K562 (cell line): Measurements from ENCODE around the gene DVL3. TPM values are rescaled to one million over a fixed set of nuclear protein-coding genes. Genes with fewer than 3 reads are reported as not detected.
A peak's percentile ranks its signal among the peaks of the same experiment; 100 is the strongest.

Source experiments
- ATAC-seq: fragments of 200-7000 bp; cut with Tn5 transposase; 3 replicates; pipeline ENCODE4 v1.9.1; 2020; ENCODE audit warnings: moderate library complexity
- BruUV-seq: library from RNA; stranded (reverse); fragments of 400-500 nt; replicated peaks from 2 replicates; lab custom pipeline; 2021; lab: Mats Ljungman, UMichigan
- CTCF ChIA-PET: fragments of 300-600 bp; formaldehyde crosslinking; extraction: SDS; loops from one replicate; lab custom pipeline; 2021; ENCODE audit warnings: low intra/inter-chr PET ratio; lab: Yijun Ruan, JAX
- POLR2A ChIA-PET: fragments of 300-600, 350-650 bp; sonication (Branson Sonifier 250); formaldehyde crosslinking; extraction: SDS; loops from one replicate; lab custom pipeline; 2021; ENCODE audit warnings: antibody characterized with exemption, inconsistent platforms; lab: Yijun Ruan, JAX
- DNase-seq, 4 experiments: peaks; one replicate each; pipeline versions ENCODE4 v3.0.0 to v3.0.0-alpha.2; 2011 to 2018; ENCODE audit warnings: low spot score in 3 of 4, mixed read lengths in 3 of 4; ENCODE audit errors: extremely low read depth in 1 of 4
- FAIRE-seq: peaks from 2 replicates; lab custom pipeline; 2011; peaks lifted over from hg19 to GRCh38; lab: Jason Lieb, UNC
- H2AFZ ChIP-seq: 2 replicates; pipeline ENCODE4 v1.6.0; 2011; ENCODE audit warnings: low read depth, low read length, control low read depth, inconsistent platforms
- H3K27ac ChIP-seq: fragments of 200-600 bp; 3 replicates; pipeline ENCODE4 v1.8.0; 2011; ENCODE audit warnings: low read depth, mild to moderate bottlenecking, control low read depth, inconsistent platforms, low read length, moderate library complexity, mixed read lengths; ENCODE audit errors: extremely low read depth
- H3K27me3 ChIP-seq, 2 experiments: fragments of 300-600 bp in 1 of 2; 2 replicates in 1 of 2; 3 replicates in 1 of 2; pipeline versions ENCODE4 v1.6.0 to v1.8.0; 2011; ENCODE audit warnings: inconsistent platforms in 2 of 2, low read length in 2 of 2, mild to moderate bottlenecking in 1 of 2, mixed read lengths in 1 of 2, moderate library complexity in 1 of 2; ENCODE audit not compliant: control insufficient read depth in 2 of 2, insufficient read depth in 2 of 2
- H3K36me3 ChIP-seq: fragments of 300-600 bp; 3 replicates; pipeline ENCODE4 v1.8.0; 2011; ENCODE audit warnings: mild to moderate bottlenecking, low read length, inconsistent platforms; ENCODE audit not compliant: control insufficient read depth, insufficient read depth
- H3K4me1 ChIP-seq, 2 experiments: fragments of 200-600 bp in 1 of 2; replicated peaks in 1 of 2; 2 replicates in 1 of 2; 3 replicates in 1 of 2; pipeline versions ENCODE4 v1.5.1 to v1.8.0; 2011; ENCODE audit warnings: inconsistent platforms in 2 of 2, low read length in 2 of 2, mild to moderate bottlenecking in 1 of 2, mixed read lengths in 1 of 2, moderate library complexity in 1 of 2; ENCODE audit not compliant: control insufficient read depth in 2 of 2, insufficient read depth in 2 of 2
- H3K4me2 ChIP-seq: 2 replicates; pipeline ENCODE4 v1.6.1; 2011; ENCODE audit warnings: low read length, control low read depth, inconsistent platforms, mixed read lengths; ENCODE audit not compliant: insufficient read depth
- H3K4me3 ChIP-seq: fragments of 200-600 bp; sonication (generic), shearing (Covaris generic); 2 replicates; pipeline ENCODE4 v1.5.1; 2016; ENCODE audit warnings: control low read depth, inconsistent platforms
- H3K79me2 ChIP-seq: fragments of 200-600 bp; 3 replicates; pipeline ENCODE4 v1.8.0; 2011; ENCODE audit warnings: low read length, inconsistent platforms; ENCODE audit not compliant: control insufficient read depth, insufficient read depth
- H3K9ac ChIP-seq, 2 experiments: 2 replicates each; pipeline versions ENCODE4 v1.6.0 to v1.6.1; 2011; ENCODE audit warnings: low read depth in 2 of 2, low read length in 2 of 2, control low read depth in 1 of 2, inconsistent platforms in 1 of 2, mild to moderate bottlenecking in 1 of 2, mixed read lengths in 1 of 2; ENCODE audit not compliant: insufficient read depth in 1 of 2
- H3K9me1 ChIP-seq: one replicate; pipeline ENCODE4 v1.6.0; 2011; ENCODE audit warnings: inconsistent platforms, mild to moderate bottlenecking, low read length, moderate library complexity; ENCODE audit not compliant: control insufficient read depth, insufficient read depth
- H3K9me3 ChIP-seq: replicated peaks from 2 replicates; pipeline ENCODE4 v1.5.1; 2011; ENCODE audit warnings: low read depth, low read length, inconsistent platforms; ENCODE audit not compliant: control insufficient read depth, insufficient read depth
- H4K20me1 ChIP-seq: replicated peaks from 2 replicates; pipeline ENCODE4 v1.6.1; 2011; ENCODE audit warnings: low read length, inconsistent platforms, mixed read lengths; ENCODE audit not compliant: control insufficient read depth, insufficient read depth
- BRD9 ChIP-seq: fragments of 450-650 bp; IDR thresholded peaks from 2 replicates; pipeline ENCODE4 v1.6.1; 2018; ENCODE audit warnings: low read depth; ENCODE audit not compliant: partially characterized antibody
- CREB1 ChIP-seq, 2 experiments: sonication (generic) in 1 of 2; formaldehyde crosslinking in 1 of 2; IDR thresholded peaks; 2 replicates each; pipeline versions ENCODE4 v1.6.1 to v1.8.0; 2012 to 2022; ENCODE audit warnings: inconsistent platforms in 1 of 2, mild to moderate bottlenecking in 1 of 2, missing genetic modification reagents in 1 of 2, moderate library complexity in 1 of 2
- EP400 ChIP-seq: fragments of 450-650 bp; IDR thresholded peaks from 2 replicates; pipeline ENCODE4 v1.6.1; 2017; ENCODE audit warnings: antibody characterized with exemption, mild to moderate bottlenecking, moderate library complexity
- FOSL1 ChIP-seq: fragments of 200-800 bp; sonication (Bioruptor generic); conservative IDR thresholded peaks from 2 replicates; pipeline ENCODE4 v1.6.1; 2016; ENCODE audit warnings: missing genetic modification characterization, missing compliant biosample characterization
- GTF2E2 ChIP-seq: fragments of 200-800 bp; sonication (Bioruptor generic); IDR thresholded peaks from 2 replicates; pipeline ENCODE4 v1.6.1; 2016; ENCODE audit warnings: missing genetic modification characterization, missing compliant biosample characterization
- MLLT1 ChIP-seq, 2 experiments: fragments of 450-650 bp; IDR thresholded peaks; 2 replicates each; pipeline ENCODE4 v1.6.1; 2016
- NFATC3 ChIP-seq: fragments of 450-650 bp; IDR thresholded peaks from 2 replicates; pipeline ENCODE4 v1.6.1; 2017; ENCODE audit warnings: mild to moderate bottlenecking
- SIN3A ChIP-seq, 2 experiments: fragments of 150-350 bp in 1 of 2; IDR thresholded peaks; 2 replicates each; pipeline ENCODE4 v1.6.1; 2011 to 2016; ENCODE audit warnings: borderline replicate concordance in 2 of 2, low read depth in 2 of 2, low read length in 2 of 2, mild to moderate bottlenecking in 2 of 2, moderate library complexity in 2 of 2; ENCODE audit not compliant: control insufficient read depth in 1 of 2
- SMARCA4 ChIP-seq: fragments of 450-650 bp; IDR thresholded peaks from 2 replicates; pipeline ENCODE4 v1.6.1; 2016
- SRSF3 ChIP-seq: fragments of 200-400 bp; formaldehyde crosslinking; IDR thresholded peaks from 2 replicates; pipeline ENCODE4 v1.6.1; 2016; ENCODE audit warnings: mild to moderate bottlenecking, low read length, moderate library complexity; ENCODE audit not compliant: insufficient read depth
- TSC22D4 ChIP-seq: fragments of 450-650 bp; IDR thresholded peaks from 2 replicates; pipeline ENCODE4 v1.6.1; 2016; ENCODE audit warnings: missing genetic modification characterization, missing biosample characterization, control low read depth
- USF1 ChIP-seq: sonication (generic); formaldehyde crosslinking; IDR thresholded peaks from 2 replicates; pipeline ENCODE4 v1.9.0; 2022; ENCODE audit warnings: mild to moderate bottlenecking, missing genetic modification reagents
- ZBTB7A ChIP-seq: IDR thresholded peaks from 2 replicates; pipeline ENCODE4 v1.6.1; 2011; ENCODE audit warnings: low read depth, mild to moderate bottlenecking, low read length, moderate library complexity, borderline replicate concordance; ENCODE audit not compliant: control insufficient read depth
- ZEB2 ChIP-seq: fragments of 450-650 bp; IDR thresholded peaks from 2 replicates; pipeline ENCODE4 v1.6.1; 2016
- ZNF77 ChIP-seq: fragments of 250-450 bp; sonication (Bioruptor Pico); IDR thresholded peaks from 2 replicates; pipeline ENCODE4 v1.5.0; 2020
- ZSCAN29 ChIP-seq: fragments of 450-650 bp; IDR thresholded peaks from 2 replicates; pipeline ENCODE4 v1.6.1; 2017
- WGBS: fragments of 100-300 bp; shearing (Covaris generic); methylation state at CpG from one replicate; pipeline ENCODE4 v1.1.6; 2016; ENCODE audit warnings: low coverage, mixed read lengths; ENCODE audit not compliant: insufficient coverage; ENCODE audit errors: missing lambda C conversion rate; 5-methylcytosine and 5-hydroxymethylcytosine counted together
- in situ Hi-C: fragments of 300-500 bp; cut with MboI; formaldehyde crosslinking; loops from 4 replicates; pipeline ENCODE4 v1.15.0; 2018; ENCODE audit warnings: inconsistent platforms, mixed read lengths
- intact Hi-C: fragments of 100-400 bp; cut with micrococcal nuclease; formaldehyde crosslinking; loops from 2 replicates; pipeline ENCODE4 v1.14.2; 2022
- polyA plus RNA-seq, 8 experiments: library from polyadenylated mRNA; depleted of rRNA in 4 of 8; stranded (reverse) in 5 of 8; unstranded in 3 of 8; fragments of >200 nt; fragmentation: Nextera tagmentation in 2 of 8; fragmentation: Illumina TruSeq in 1 of 8; extraction: Ambion mirVana in 2 of 8; extraction: Trizol in 1 of 8; gene quantifications; 2 replicates each; pipeline versions ENCODE4 v1.2.1 to v1.2.3, GENCODE V29; 2011 to 2014; ENCODE audit warnings: inconsistent platforms in 1 of 8, missing spikeins in 1 of 8
- total RNA-seq, 7 experiments: library from RNA; depleted of rRNA in 6 of 7; stranded (reverse); fragments of >200 nt in 6 of 7; fragmentation: Illumina TruSeq in 2 of 7; extraction: Trizol in 2 of 7; gene quantifications; 2 replicates each; pipeline versions ENCODE4 v1.2.1 to v1.2.3, GENCODE V29; 2011 to 2021; ENCODE audit warnings: low replicate concordance in 1 of 7
- TF ChIP-seq, protein P1 (sequence below): fragments of 450-650 bp; formaldehyde crosslinking; IDR thresholded peaks from 2 replicates; pipeline ENCODE4 v1.4.0; 2020; ENCODE audit warnings: mild to moderate bottlenecking, moderate library complexity
- TF ChIP-seq, protein P2 (sequence below): fragments of 250-450 bp; sonication (Bioruptor Pico); IDR thresholded peaks from 2 replicates; pipeline ENCODE4 v1.8.0; 2022; ENCODE audit warnings: inconsistent platforms, mild to moderate bottlenecking, moderate library complexity, borderline replicate concordance

Gene DVL3
- total and polyA plus RNA-seq, 9 of the 15 experiments (the other 6 are each of a cell fraction or from before 2014, with no cell fraction given): 3.1 to 57.9 (median 20.1) TPM

DNA sequence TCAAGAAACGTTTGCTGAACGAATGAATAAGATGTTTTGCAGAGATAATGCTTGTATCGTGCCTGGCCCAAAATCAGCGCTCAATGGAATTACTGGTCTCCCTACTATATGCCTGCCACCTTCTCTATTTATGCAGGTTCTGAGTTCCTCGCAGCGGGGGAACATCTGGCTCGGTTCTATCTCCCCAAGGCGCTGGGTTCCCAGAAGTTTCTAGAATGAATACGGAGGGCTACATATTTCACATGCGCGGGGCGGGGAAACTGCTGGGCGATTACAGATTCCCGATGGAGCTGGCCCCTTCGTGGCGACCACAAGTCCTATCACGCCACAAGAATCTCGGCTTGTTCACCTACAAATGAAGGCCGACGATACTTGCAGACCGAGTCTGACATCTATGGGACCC, 20.4 kb upstream of the DVL3 start:
- Histone ChIP-seq H3K9ac (peak overlapping the region; percentile 99 to 100), H3K9me1 (no peaks in the 10 kb centered on the region), H2AFZ (peak overlapping the region; percentile 95), H3K36me3 (peaks cover 29% of the 10 kb centered on the region; the same call in 2 of the 3 replicates)
- WGBS: under 1% methylated on average over 21 of the region's 21 CpGs
- ATAC-seq: peak; percentile 31
- TF ChIP-seq, protein P1, sequence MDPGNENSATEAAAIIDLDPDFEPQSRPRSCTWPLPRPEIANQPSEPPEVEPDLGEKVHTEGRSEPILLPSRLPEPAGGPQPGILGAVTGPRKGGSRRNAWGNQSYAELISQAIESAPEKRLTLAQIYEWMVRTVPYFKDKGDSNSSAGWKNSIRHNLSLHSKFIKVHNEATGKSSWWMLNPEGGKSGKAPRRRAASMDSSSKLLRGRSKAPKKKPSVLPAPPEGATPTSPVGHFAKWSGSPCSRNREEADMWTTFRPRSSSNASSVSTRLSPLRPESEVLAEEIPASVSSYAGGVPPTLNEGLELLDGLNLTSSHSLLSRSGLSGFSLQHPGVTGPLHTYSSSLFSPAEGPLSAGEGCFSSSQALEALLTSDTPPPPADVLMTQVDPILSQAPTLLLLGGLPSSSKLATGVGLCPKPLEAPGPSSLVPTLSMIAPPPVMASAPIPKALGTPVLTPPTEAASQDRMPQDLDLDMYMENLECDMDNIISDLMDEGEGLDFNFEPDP (CRISPR knock-in tag): no peak
- TF ChIP-seq ZSCAN29 (no peak), USF1 (no peak), ZBTB7A (no peak), BRD9 (no peak), EP400 (no peak), ZNF77 (CRISPR knock-in tag) (no peak), TSC22D4 (tag) (no peak), MLLT1 (IDR thresholded peaks at IDR 0.05) (0 out of 4 replicates have a peak, but pooled peaks of 1 of the 2 experiments have one; percentile 7), CREB1 (IDR thresholded peaks at IDR 0.05) (no peak), CREB1 (CRISPR knock-in tag; IDR thresholded peaks at IDR 0.05) (0 out of 2 replicates have a peak, but pooled peaks have one; percentile 25), GTF2E2 (tag) (peak; percentile 41; the same call in 1 of the 2 replicates), SIN3A (IDR thresholded peaks at IDR 0.05; ENCODE audit: borderline replicate concordance in 2 of 2, control insufficient read depth in 1 of 2, low read depth in 2 of 2, low read length in 2 of 2) (peak in 1 of 2 experiments; percentile 52; a peak in 1 of 4 replicates), NFATC3 (no peak), ZEB2 (no peak), SRSF3 (no peak), FOSL1 (tag) (no peak), SMARCA4 (no peak)
- TF ChIP-seq, protein P2, sequence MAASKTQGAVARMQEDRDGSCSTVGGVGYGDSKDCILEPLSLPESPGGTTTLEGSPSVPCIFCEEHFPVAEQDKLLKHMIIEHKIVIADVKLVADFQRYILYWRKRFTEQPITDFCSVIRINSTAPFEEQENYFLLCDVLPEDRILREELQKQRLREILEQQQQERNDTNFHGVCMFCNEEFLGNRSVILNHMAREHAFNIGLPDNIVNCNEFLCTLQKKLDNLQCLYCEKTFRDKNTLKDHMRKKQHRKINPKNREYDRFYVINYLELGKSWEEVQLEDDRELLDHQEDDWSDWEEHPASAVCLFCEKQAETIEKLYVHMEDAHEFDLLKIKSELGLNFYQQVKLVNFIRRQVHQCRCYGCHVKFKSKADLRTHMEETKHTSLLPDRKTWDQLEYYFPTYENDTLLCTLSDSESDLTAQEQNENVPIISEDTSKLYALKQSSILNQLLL (CRISPR knock-in tag): no peak
- TF ChIP-seq, all 486 proteins: peak for 4
- DNase-seq: no peak
- peaks cover 54% of the 10 kb centered on the region for H3K79me2 ChIP-seq
- peak overlapping the region; percentile 92 for H3K27ac ChIP-seq
- CTCF ChIA-PET: no interaction called here
- BruUV-seq: TSS peak; percentile 90
- POLR2A ChIA-PET: interaction anchor here (0.6 to 3.9 kb wide), 12 partner anchors 10 to 250 kb away, joined by 3 to 48 read pairs (median 4); partner anchors contain the start of genes ABCC5, DVL3 and PARL
- no peaks in the 10 kb centered on the region for H3K9me3 ChIP-seq
- peaks cover 7 to 13% of the 10 kb centered on the region in 2 experiments; a peak in 4 of 5 replicates for H3K4me1 ChIP-seq
- FAIRE-seq: no peak
- no peaks in the 10 kb centered on the region; a peak in 1 of 5 replicates for H3K27me3 ChIP-seq
- H4K20me1 ChIP-seq: no peaks in the 10 kb centered on the region
- H3K4me2 ChIP-seq: peak overlapping the region; percentile 100
- peak overlapping the region; percentile 97 for H3K4me3 ChIP-seq
- intact Hi-C loops (loop anchor here (2.0 to 5.0 kb wide), 4 partner anchors 20 to 113 kb away; partner anchors contain the start of genes ALG3, AP2M1, DVL3 and EEF1AKMT4), in situ Hi-C loops (no loop called here)
